SK-N-SH treated with all-trans-retinoic acid at 6 μM for 48 hours (cell line): Measurements from ENCODE around the gene C9orf50.
A peak's percentile ranks its signal among the peaks of the same experiment; 100 is the strongest.

Source experiments
- ATAC-seq: fragments of 200-7000 bp; cut with Tn5 transposase; 3 replicates; pipeline ENCODE4 v1.9.1; 2020; ENCODE audit warnings: mild to moderate bottlenecking, moderate library complexity
- ARNTL ChIP-seq: fragments of 450-650 bp; formaldehyde crosslinking; IDR thresholded peaks from 2 replicates; pipeline ENCODE4 v1.5.0; 2020; ENCODE audit warnings: low read depth, mild to moderate bottlenecking, moderate library complexity, borderline replicate concordance
- BACH2 ChIP-seq: fragments of 250-450 bp; sonication (Bioruptor Pico); IDR thresholded peaks from 2 replicates; pipeline ENCODE4 v1.9.0; 2021; ENCODE audit warnings: mild to moderate bottlenecking, borderline replicate concordance
- CSDC2 ChIP-seq: fragments of 250-450 bp; sonication (Bioruptor Pico); IDR thresholded peaks from 2 replicates; pipeline ENCODE4 v1.5.0; 2020; ENCODE audit warnings: mild to moderate bottlenecking, moderate library complexity
- ESRRG ChIP-seq: fragments of 250-450 bp; sonication (Bioruptor Pico); IDR thresholded peaks from 2 replicates; pipeline ENCODE4 v1.6.1; 2021; ENCODE audit warnings: mild to moderate bottlenecking
- GLIS3 ChIP-seq: fragments of 250-450 bp; sonication (Bioruptor Pico); IDR thresholded peaks from 2 replicates; pipeline ENCODE4 v1.5.0; 2020; ENCODE audit warnings: mild to moderate bottlenecking, moderate library complexity
- ISL1 ChIP-seq: fragments of 250-450 bp; sonication (Bioruptor Pico); IDR thresholded peaks from 2 replicates; pipeline ENCODE4 v2.1.2; 2022; ENCODE audit warnings: mild to moderate bottlenecking, moderate library complexity
- OSR1 ChIP-seq: fragments of 250-450 bp; sonication (Bioruptor Pico); IDR thresholded peaks from 2 replicates; pipeline ENCODE4 v1.8.0; 2022; ENCODE audit warnings: moderate library complexity, mild to moderate bottlenecking, inconsistent platforms
- PPARA ChIP-seq: fragments of 250-450 bp; sonication (Bioruptor Pico); IDR thresholded peaks from 2 replicates; pipeline ENCODE4 v1.5.0; 2020; ENCODE audit warnings: mild to moderate bottlenecking, borderline replicate concordance
- RARB ChIP-seq: fragments of 250-450 bp; sonication (Bioruptor Pico); IDR thresholded peaks from 2 replicates; pipeline ENCODE4 v1.8.0; 2021; ENCODE audit warnings: mild to moderate bottlenecking, moderate library complexity
- TCF4 ChIP-seq: fragments of 250-450 bp; sonication (Bioruptor Pico); IDR thresholded peaks from 2 replicates; pipeline ENCODE4 v1.8.0; 2021; ENCODE audit warnings: mild to moderate bottlenecking, moderate library complexity, borderline replicate concordance
- ZC3H10 ChIP-seq: fragments of 250-450 bp; sonication (Bioruptor Pico); IDR thresholded peaks from 2 replicates; pipeline ENCODE4 v1.5.1; 2021; ENCODE audit warnings: mild to moderate bottlenecking, moderate library complexity
- ZFP3 ChIP-seq: fragments of 250-450 bp; sonication (Bioruptor Pico); IDR thresholded peaks from 2 replicates; pipeline ENCODE4 v1.5.0; 2020; ENCODE audit warnings: mild to moderate bottlenecking, moderate library complexity
- ZFP30 ChIP-seq: fragments of 450-650 bp; formaldehyde crosslinking; IDR thresholded peaks from 2 replicates; pipeline ENCODE4 v1.5.0; 2022; ENCODE audit warnings: mild to moderate bottlenecking, moderate library complexity
- ZNF565 ChIP-seq: fragments of 450-650 bp; formaldehyde crosslinking; conservative IDR thresholded peaks from 2 replicates; pipeline ENCODE4 v1.5.0; 2020; ENCODE audit warnings: low read depth, mild to moderate bottlenecking, moderate library complexity
- ZNF70 ChIP-seq: fragments of 450-650 bp; formaldehyde crosslinking; IDR thresholded peaks from 2 replicates; pipeline ENCODE4 v1.5.0; 2020; ENCODE audit warnings: mild to moderate bottlenecking, moderate library complexity
- ZNF8 ChIP-seq: fragments of 450-650 bp; formaldehyde crosslinking; IDR thresholded peaks from 2 replicates; pipeline ENCODE4 v1.5.0; 2020; ENCODE audit warnings: mild to moderate bottlenecking, moderate library complexity
- TF ChIP-seq, protein P1 (sequence below): fragments of 250-450 bp; sonication (Bioruptor Pico); IDR thresholded peaks from 2 replicates; pipeline ENCODE4 v1.8.0; 2020; ENCODE audit warnings: mild to moderate bottlenecking, moderate library complexity, borderline replicate concordance
- TF ChIP-seq, protein P2 (sequence below): fragments of 250-450 bp; sonication (Bioruptor Pico); IDR thresholded peaks from 2 replicates; pipeline ENCODE4 v1.5.1; 2021; ENCODE audit warnings: mild to moderate bottlenecking, moderate library complexity
- TF ChIP-seq, protein P3 (sequence below): fragments of 250-450 bp; sonication (Bioruptor Pico); IDR thresholded peaks from 2 replicates; pipeline ENCODE4 v1.5.0; 2020; ENCODE audit warnings: mild to moderate bottlenecking, moderate library complexity
- TF ChIP-seq, protein P4 (sequence below): fragments of 250-450 bp; sonication (Bioruptor Pico); IDR thresholded peaks from 2 replicates; pipeline ENCODE4 v1.8.0; 2021; ENCODE audit warnings: low read depth, mild to moderate bottlenecking, moderate library complexity, borderline replicate concordance
- TF ChIP-seq, protein P5 (sequence below): fragments of 250-450 bp; sonication (Bioruptor Pico); IDR thresholded peaks from 2 replicates; pipeline ENCODE4 v1.5.1; 2020; ENCODE audit warnings: low read depth, mild to moderate bottlenecking, moderate library complexity

The C9orf50 gene

DNA sequence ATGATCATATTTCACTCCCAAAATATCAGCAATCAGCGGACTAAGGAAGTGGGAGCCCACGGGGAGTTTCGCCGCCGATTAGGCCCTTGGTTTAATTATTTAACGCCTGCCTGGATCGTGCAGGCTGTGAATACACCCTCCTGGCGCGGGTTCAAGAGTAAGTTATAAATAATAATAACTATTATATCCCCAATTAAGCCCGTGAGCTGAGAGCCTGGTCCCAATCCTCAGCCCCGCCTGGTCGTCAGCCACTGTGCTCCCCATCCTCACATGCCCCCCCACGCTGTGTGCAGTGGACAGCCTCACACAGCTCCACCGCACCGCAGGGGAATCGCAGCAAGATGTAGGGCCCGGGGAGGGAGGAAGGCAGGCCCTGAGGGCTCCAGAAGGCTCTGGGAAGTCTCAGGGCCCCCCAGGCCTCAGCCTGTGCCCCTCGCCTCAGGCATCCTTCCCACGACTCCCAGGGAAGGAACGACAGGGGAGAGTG lies 33.7 kb upstream of the C9orf50 start (continued):
- TF ChIP-seq, protein P1, sequence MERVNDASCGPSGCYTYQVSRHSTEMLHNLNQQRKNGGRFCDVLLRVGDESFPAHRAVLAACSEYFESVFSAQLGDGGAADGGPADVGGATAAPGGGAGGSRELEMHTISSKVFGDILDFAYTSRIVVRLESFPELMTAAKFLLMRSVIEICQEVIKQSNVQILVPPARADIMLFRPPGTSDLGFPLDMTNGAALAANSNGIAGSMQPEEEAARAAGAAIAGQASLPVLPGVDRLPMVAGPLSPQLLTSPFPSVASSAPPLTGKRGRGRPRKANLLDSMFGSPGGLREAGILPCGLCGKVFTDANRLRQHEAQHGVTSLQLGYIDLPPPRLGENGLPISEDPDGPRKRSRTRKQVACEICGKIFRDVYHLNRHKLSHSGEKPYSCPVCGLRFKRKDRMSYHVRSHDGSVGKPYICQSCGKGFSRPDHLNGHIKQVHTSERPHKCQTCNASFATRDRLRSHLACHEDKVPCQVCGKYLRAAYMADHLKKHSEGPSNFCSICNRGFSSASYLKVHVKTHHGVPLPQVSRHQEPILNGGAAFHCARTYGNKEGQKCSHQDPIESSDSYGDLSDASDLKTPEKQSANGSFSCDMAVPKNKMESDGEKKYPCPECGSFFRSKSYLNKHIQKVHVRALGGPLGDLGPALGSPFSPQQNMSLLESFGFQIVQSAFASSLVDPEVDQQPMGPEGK (CRISPR knock-in tag): no peak
- no peak for TF ChIP-seq ZNF565

DNA sequence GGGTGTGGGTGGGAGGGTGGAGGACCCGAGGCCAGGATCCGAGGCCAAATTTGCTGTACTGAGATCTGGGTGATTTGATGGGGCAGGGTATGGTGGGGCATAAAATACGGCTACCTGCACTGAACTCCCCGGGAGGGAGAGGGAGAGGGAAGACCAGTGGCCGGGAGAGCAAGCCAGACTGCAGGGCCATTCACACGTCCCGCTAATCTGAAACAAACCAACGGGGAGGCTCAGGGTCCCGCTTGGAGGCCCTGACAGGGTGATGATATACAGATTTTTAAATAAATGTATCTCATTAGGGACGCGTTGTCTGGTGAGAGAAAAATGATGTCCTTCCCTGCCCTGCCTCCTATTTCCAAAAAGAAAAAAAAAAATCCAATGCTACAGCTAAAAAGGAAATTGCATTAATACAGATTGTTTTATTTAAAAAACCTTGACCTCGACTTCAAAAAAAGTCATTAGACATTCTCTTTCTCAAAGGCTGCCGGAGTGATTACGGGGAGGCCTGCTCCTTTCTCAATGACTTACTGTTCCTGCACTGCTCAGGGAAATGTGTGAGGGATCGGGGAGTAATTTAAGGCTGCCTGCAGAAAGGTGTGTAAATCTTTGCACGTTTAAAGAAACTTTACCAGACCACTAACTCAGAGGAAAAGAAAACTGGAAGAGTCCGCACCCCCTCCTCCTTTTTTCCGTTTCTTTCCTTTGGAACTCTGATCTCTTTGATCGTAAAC lies 33.1 kb upstream of the C9orf50 start:
- ATAC-seq: no peak
- TF ChIP-seq ZNF70 (CRISPR knock-in tag) (peak; percentile 76), GLIS3 (CRISPR knock-in tag) (no peak)

DNA sequence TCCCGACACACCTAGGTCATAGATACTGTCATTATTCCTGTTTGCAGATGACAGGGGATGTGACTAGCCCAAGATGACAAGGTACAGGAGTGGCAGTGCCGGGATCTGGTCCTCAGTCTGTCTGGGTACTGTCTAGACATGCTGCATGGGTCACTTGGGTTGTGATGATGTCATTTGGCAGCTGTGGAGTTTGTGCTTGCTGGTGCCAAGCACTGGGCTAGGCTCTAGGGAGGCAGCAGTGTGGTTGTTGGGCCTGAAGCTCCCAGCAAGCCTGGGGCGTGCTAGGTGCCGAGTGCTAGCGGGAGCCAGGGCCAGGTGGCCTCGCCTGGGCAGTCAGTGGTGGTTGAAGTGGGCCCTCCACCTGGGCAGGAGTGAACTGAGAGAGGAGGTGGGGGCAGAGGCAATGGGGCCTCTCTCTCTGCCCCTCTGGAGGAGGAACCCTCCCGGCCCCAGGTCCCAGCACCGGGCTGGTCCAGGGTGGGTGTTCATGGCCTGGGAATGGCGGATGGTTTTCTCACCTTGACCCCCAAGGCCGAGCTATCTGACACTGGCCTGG lies 29.9 kb upstream of the C9orf50 start:
- no peak; the same call in 2 of the 3 replicates for ATAC-seq
- no peak for TF ChIP-seq OSR1 (CRISPR knock-in tag)
- TF ChIP-seq ZFP30 (CRISPR knock-in tag): no peak
- TF ChIP-seq ARNTL: no peak
- no peak for TF ChIP-seq ESRRG (CRISPR knock-in tag)
- TF ChIP-seq ZFP3 (CRISPR knock-in tag): no peak
- TF ChIP-seq, protein P2, sequence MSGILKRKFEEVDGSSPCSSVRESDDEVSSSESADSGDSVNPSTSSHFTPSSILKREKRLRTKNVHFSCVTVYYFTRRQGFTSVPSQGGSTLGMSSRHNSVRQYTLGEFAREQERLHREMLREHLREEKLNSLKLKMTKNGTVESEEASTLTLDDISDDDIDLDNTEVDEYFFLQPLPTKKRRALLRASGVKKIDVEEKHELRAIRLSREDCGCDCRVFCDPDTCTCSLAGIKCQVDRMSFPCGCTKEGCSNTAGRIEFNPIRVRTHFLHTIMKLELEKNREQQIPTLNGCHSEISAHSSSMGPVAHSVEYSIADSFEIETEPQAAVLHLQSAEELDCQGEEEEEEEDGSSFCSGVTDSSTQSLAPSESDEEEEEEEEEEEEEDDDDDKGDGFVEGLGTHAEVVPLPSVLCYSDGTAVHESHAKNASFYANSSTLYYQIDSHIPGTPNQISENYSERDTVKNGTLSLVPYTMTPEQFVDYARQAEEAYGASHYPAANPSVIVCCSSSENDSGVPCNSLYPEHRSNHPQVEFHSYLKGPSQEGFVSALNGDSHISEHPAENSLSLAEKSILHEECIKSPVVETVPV (CRISPR knock-in tag): no peak
- no peak for TF ChIP-seq PPARA
- TF ChIP-seq GLIS3 (CRISPR knock-in tag): no peak
- no peak for TF ChIP-seq RARB (CRISPR knock-in tag)

DNA sequence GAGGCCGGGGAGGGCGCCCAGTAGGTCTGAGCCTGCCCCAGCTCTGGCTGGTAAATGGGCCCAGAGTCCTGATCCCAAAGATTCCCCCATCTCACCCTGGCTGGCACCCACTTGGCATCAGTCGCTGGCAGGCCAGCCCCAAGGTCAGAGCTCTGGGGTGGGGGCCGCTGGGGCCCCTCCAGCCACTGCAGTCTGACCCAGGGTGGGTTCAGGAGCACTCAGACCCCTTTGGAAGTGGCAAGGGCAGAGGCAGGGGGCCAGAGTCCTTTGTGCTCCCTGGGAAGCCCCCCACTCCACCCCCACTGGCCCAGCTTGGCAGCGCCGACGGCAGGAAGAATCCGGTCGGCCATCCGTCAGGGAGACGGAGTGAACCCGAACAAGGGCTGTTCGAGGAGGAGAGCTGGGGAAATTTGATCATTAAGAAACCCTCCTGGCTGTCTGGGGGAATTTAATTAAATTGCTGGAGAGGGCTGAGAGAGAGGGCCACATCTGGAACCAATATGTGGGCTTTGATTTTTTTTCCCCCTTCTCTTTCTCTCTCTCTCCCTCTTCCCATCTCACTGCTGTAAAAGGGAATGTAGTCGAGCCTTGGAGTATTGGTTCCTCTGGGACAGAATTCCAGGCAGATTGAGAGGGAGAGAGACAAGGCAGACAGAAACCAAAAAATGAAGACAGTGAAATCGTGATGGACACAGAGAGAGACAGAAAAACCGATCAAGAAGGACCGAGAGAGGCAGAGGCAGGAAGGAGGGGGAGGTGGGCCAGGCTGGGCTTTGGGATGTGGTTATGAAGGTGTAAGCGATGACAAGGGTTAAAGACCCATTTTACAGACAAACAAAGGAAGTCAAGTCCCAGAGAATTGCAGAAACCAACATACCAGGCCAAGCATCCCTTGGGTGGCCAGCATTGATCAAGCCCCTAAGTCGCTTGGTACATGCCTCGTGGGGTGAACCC lies 29.1 kb upstream of the C9orf50 start:
- TF ChIP-seq ZNF70 (CRISPR knock-in tag) (peak; percentile 7; the same call in 1 of the 2 replicates), TCF4 (CRISPR knock-in tag) (peak; percentile 95), RARB (CRISPR knock-in tag) (no peak), BACH2 (CRISPR knock-in tag) (no peak)
- TF ChIP-seq, protein P3, sequence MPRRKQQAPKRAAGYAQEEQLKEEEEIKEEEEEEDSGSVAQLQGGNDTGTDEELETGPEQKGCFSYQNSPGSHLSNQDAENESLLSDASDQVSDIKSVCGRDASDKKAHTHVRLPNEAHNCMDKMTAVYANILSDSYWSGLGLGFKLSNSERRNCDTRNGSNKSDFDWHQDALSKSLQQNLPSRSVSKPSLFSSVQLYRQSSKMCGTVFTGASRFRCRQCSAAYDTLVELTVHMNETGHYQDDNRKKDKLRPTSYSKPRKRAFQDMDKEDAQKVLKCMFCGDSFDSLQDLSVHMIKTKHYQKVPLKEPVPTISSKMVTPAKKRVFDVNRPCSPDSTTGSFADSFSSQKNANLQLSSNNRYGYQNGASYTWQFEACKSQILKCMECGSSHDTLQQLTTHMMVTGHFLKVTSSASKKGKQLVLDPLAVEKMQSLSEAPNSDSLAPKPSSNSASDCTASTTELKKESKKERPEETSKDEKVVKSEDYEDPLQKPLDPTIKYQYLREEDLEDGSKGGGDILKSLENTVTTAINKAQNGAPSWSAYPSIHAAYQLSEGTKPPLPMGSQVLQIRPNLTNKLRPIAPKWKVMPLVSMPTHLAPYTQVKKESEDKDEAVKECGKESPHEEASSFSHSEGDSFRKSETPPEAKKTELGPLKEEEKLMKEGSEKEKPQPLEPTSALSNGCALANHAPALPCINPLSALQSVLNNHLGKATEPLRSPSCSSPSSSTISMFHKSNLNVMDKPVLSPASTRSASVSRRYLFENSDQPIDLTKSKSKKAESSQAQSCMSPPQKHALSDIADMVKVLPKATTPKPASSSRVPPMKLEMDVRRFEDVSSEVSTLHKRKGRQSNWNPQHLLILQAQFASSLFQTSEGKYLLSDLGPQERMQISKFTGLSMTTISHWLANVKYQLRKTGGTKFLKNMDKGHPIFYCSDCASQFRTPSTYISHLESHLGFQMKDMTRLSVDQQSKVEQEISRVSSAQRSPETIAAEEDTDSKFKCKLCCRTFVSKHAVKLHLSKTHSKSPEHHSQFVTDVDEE (CRISPR knock-in tag): peak; percentile 62; the same call in 1 of the 2 replicates
- TF ChIP-seq, all 23 proteins: peak for 3
- peak; percentile 85 for ATAC-seq

DNA sequence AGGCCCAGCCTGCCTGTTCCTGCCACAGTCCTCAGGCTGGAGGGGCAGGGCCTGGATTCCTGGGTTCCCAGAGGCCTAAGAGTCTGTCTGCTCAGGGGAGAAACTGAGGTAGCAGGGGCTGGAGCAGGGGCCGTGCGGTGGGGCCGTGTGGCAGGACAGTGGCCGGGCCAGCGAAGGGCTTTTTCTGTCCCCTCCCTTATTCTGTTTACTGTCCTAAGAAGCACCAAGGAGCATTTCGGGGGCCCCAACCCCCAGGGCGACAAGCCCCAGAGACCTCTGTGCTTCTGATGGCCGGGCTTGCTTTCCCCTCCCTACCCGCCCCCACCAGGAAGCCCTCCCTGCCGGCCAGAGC lies 27.8 kb upstream of the C9orf50 start:
- TF ChIP-seq CSDC2 (CRISPR knock-in tag) (no peak), ZC3H10 (CRISPR knock-in tag) (no peak), RARB (CRISPR knock-in tag) (no peak), BACH2 (CRISPR knock-in tag) (no peak), ISL1 (no peak), ZNF70 (CRISPR knock-in tag) (no peak), GLIS3 (CRISPR knock-in tag) (no peak), OSR1 (CRISPR knock-in tag) (no peak), ARNTL (no peak), ZNF565 (no peak), PPARA (no peak), ZFP3 (CRISPR knock-in tag) (no peak), ZNF8 (CRISPR knock-in tag) (no peak)
- TF ChIP-seq, protein P4, sequence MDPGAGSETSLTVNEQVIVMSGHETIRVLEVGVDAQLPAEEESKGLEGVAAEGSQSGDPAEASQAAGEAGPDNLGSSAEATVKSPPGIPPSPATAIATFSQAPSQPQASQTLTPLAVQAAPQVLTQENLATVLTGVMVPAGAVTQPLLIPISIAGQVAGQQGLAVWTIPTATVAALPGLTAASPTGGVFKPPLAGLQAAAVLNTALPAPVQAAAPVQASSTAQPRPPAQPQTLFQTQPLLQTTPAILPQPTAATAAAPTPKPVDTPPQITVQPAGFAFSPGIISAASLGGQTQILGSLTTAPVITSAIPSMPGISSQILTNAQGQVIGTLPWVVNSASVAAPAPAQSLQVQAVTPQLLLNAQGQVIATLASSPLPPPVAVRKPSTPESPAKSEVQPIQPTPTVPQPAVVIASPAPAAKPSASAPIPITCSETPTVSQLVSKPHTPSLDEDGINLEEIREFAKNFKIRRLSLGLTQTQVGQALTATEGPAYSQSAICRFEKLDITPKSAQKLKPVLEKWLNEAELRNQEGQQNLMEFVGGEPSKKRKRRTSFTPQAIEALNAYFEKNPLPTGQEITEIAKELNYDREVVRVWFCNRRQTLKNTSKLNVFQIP (CRISPR knock-in tag): no peak
- TF ChIP-seq, protein P5, sequence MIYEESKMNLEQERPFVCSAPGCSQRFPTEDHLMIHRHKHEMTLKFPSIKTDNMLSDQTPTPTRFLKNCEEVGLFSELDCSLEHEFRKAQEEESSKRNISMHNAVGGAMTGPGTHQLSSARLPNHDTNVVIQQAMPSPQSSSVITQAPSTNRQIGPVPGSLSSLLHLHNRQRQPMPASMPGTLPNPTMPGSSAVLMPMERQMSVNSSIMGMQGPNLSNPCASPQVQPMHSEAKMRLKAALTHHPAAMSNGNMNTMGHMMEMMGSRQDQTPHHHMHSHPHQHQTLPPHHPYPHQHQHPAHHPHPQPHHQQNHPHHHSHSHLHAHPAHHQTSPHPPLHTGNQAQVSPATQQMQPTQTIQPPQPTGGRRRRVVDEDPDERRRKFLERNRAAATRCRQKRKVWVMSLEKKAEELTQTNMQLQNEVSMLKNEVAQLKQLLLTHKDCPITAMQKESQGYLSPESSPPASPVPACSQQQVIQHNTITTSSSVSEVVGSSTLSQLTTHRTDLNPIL: no peak
- no peak; the same call in 2 of the 3 replicates for ATAC-seq
